HG03064 (cell line): Measurements from ENCODE around the gene CEMIP.

Source experiments
- ATAC-seq: cut with Tn5 transposase; IDR thresholded peaks from one replicate; pipeline ENCODE4 v1.9.1; 2021; ENCODE audit warnings: low read depth; ENCODE audit not compliant: unreplicated experiment

CEMIP gene

GRCh38 chr15:80967991-80968510 lies 188.9 kb downstream of the CEMIP start:
- ATAC-seq = no peak

DNA sequence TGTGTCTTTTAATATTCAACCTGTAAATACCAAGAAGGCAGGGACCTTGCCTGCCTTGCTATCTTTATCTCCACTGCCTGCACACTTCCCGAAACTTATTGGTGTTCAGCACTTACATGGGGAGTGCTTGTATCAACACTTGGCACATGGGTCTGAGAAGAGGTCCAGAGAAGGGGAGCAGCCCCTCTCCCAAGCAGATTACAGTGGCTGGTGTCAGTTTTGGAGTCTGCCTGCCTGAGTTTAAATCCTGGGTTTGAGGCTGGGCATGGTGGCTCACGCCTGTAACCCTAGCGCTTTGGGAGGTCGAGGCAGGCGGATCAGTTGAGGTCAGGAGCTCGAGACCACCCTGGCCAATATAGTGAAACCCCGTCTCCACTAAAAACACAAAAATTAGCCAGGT lies 190.1 kb downstream of the CEMIP start:
- ATAC-seq = no peak

DNA sequence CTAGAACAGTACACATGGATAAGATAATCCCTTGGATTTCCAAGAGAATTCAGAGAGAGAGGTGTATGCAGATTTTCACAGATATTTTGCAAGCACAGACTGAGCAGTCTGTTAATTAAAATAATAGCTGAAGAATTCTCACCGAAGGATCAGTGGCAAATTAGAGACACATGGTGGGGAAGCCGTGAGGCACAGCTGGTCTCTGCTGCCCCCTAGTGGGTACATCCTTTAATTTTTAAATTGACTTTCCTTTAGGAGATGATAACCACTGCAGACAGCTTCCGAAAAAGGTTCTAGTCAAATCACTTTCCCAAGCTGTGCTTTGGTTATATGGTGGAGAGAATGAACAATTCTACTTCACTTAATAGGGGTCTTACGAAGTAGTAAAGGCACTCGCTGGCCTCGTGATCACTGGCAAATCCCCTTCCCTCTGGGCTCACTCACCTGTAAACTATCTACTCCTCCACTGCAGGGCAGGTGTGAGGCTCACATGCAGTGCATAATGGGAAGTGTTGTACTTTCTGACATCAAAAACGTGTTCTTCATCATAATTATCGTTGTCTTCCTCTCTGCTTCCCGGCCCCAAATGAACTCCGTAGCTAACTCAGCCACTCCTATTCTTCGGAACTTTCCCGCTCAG lies 191.0 kb downstream of the CEMIP start:
- ATAC-seq = no peak

DNA sequence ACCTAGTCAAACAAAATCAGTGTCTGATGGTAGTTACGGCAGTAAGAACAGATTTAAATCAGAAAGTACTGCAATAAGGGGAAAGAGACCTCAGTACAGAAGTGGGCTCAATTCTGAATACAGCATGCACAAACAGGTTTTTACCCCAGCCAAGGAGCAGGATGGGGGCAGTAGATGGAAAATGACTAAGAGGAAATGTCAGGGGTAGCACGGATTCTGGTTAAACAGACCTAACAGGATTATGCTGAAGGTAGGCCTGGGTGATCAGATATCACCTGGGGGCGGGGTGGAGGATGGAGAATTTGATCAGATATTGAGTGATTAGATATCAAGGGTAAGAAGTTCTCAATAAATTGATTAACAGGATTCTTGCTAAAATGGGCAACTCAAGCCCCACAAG lies 191.5 kb downstream of the CEMIP start:
- ATAC-seq = no peak

GRCh38 chr15:80971143-80971542 lies 192.0 kb downstream of the CEMIP start:
- ATAC-seq = no peak

DNA sequence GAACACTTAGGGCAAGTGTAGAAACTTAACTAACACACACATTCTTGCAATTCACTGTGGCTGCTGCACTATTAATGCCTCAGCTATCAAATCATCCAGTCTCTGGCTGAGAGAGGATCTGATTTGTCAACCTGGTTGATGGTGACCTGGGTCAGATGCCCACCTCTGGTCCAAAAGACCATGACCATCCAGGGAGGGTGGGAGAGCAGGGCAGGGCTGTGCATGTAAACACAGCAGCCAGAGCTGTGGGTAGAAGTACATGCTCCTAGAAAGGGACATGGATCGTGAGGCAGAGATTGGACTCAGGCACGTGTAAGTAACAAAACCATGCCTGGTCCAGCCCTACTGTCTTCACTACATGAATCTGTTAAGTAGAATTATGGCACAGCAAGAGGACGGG lies 193.1 kb downstream of the CEMIP start:
- ATAC-seq = no peak

DNA sequence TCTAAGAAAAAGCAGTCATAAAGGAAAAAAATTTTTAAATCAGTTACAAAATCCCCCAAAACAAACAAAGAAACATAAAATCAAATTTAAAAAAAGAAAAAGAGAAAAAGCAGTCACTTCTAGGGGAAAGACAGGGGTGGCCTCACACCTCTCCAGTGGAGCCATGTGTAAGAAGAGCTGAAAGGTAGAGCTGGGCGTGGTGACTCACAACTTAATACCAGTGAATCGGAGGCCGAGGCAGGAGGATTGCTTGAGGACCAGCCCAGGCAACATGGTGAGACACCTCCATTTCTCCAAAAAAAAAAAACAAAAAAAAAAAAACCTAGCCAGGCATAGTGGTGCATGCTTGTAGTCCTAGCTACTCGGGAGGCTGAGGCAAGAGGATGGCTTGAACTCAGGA lies 195.7 kb downstream of the CEMIP start:
- no peak for ATAC-seq

DNA sequence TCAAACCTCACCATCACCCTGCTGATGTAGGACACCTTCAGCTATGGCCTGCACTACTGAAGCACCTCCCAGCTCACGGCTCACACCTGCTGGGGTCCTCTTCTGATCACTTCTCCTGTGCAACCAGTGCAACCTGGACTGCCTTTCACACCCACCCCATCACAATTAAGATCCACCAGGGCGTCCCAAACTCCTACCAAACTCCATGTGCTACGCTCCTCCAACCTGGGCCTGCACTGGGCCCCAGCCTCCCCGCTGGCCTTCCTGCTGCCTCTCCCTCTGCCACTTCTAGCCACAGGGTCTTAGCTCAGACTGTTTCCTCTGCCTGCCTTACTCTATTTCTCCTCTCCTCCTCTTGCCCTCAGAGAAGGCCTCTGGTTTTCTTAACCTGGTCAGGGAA lies 197.7 kb downstream of the CEMIP start:
- no peak for ATAC-seq

DNA sequence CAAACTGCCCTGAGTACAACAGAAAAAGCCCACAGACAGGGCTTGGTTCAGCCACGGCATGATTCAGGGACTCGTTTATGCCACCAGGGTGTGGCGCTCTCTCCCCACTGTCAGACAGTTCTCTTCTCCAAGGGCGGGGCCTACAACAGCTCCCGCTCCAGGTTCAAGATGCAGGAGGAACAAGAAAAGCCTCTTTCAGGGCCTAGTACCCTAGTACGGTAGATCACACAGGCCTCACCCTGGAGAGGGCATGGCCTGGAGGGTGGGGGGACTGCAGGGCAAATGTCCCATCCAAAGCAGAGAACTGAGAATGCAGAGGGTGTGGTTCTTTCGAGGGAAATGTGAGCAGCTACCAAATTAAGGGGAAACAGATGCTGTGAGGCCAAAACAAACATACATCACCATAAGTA lies 198.5 kb downstream of the CEMIP start:
- ATAC-seq = no peak

GRCh38 chr15:80978685-80979329 lies 199.6 kb downstream of the CEMIP start:
- ATAC-seq = no peak

- ATAC-seq = no peak
Measured at GRCh38 chr15:80979538-80980200, 200.5 kb downstream of the CEMIP start.

DNA sequence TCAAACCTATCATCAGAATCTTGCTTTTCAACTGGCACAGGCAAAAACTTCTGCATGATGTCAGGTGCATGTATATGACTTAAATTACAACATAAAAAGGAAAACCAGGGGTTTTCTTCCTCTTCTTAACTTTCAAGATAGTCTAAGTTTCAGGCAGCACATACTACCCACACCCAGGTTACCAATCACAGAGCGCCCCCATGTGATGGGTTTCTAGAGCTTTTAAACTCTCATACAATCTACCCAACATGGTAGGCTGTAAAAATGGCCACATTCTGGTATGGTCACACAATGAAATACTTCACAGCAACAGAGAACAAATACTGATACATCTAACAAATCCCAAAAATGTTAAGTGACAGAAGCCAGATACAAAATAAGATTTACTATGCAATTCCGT lies 203.0 kb downstream of the CEMIP start:
- no peak for ATAC-seq

DNA sequence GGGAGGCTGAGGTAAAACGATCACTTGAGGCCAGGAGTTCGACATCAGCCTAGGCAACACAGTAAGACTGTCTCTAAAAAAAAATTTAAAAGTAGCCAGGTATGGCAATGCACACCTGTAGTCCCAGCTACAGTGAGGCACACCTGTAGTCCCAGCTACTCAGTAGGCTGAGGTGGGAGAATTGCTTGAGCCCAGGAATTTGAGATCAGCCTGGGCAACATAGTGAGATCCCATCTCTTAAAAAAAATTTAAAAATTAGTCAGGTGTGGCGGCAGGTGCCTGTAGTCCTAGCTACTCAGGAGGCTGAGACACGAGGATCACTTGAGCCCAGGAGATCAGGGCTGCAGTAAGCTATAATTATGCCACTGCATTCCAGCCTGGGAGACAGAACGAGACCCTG lies 203.7 kb downstream of the CEMIP start:
- no peak for ATAC-seq

DNA sequence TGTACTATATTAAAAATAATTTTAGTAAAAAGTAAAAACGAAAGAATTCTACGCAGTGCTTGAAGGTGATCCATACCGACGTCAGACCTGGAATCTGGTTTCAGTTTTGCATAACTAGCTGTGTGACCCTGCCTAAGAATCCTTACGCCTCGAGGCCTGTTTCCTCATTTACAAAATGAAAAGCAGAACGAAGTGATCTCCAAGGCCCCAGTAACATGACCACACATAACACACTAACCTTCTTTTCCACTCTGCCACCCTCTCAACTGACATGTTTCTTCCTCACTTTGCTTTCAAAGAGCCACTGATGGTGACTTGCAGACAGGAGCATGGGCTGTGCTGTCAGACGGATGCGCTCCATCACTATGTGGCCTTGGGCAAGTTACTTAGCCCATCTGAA lies 205.7 kb downstream of the CEMIP start:
- no peak for ATAC-seq

DNA sequence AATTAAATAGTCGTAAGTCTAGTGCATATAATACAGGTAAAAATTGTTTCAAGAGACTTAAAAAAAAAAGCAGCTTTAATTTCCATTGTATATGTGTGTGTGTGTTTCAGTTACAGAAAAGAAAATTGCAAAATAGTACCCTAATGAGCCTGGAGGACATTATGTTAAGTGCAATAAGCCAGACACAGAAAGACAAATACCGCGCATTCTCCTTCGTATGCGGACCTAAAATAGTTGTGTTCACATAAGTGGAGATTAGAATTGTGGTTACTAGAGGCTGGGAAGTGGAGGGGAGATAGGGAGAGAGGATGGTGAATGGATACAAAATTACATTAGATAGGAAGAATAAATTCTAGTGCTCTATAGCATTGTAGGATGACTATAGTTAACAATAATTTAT lies 206.8 kb downstream of the CEMIP start:
- ATAC-seq = no peak

GRCh38 chr15:80986487-80986886 lies 207.3 kb downstream of the CEMIP start:
- ATAC-seq = no peak

- no peak for ATAC-seq
Measured at GRCh38 chr15:80988148-80988796, 209.1 kb downstream of the CEMIP start.

DNA sequence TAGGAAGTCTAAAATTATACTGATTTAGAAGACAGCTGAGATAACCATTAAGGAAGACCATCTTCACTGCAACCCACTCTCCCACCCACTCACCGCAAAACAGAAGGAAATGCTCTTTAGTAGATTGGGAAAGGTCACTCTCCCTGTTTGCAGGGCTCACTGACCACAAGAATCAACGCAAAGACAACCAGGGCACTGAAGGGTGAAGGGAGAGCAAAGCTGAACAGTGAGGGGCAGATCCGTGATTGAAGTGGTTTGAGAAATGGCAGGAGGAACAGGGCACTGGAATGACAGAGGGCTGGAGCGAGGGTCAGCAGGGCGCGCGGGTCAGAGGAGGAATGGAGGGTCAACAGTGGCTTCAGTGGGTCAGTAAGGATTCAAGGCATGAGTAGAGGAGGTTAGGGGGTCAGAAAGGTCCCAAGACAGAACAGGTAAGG lies 209.9 kb downstream of the CEMIP start:
- peak; percentile 1 for ATAC-seq

DNA sequence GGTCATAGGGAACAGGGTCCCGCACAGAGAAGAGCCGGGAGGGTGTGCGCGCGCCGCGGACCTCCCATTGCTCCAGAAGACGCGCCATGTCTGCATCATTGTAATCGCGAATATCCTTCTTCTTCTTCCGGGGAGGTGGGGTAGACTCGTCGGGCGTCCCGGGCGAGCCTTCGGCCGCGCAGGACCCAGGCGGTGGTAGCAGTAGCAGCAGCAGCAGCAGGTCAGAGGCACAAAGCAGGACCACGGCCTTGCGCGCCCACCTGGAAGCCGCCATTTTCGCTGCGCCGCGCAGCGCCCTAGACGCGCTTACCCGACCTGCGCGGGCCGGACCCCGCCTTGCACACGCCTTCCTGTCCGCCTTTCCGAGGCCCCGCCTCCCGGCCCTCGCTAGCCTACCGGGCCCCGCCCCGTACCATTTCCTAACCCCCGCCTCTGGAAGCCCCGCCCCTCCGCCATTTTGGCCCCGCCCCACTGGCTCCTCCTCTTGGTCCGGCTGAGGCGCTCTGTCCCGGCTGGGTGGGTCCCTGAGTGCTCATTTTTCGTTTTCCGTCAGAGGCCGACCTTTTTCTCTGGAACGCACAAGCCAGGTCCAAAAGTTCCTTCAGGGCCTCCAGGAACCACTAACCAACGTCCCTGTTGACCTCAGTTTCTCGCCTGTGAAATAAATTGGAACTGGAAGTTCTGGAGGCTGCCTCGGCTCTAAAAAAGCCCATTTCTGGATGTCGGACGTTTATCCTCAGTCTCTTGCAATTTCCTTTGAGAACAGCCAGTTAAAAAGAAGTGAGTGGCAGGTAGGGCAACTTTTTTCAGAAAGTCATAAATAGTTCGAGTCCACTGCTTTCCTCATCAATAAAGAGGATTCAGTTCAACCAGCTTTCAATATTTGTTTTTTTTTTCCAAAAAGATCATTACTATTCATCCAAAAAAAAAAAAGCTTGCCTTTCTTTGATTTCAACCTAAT lies 210.6 kb downstream of the CEMIP start, which contains the start of gene MESD:
TSS of gene MESD (minus strand) at position 302 of the 961 bp plus-strand sequence. CDS start at position 274, 28 bp downstream.
- ATAC-seq = peak; percentile 95

- ATAC-seq = no peak
Measured at GRCh38 chr15:80990955-80991354, 211.8 kb downstream of the CEMIP start.
